Measurements from ENCODE around the gene NUF2.
"Not testable (repeated sequence)": the region's sequence is repeated elsewhere in the genome, so short reads cannot be mapped to it uniquely, and the experiment has no call there.

NUF2 gene

GRCh38 chr1:163296504-163297263 lies 25.1 kb upstream of the NUF2 start:
- TF ChIP-seq TAF1 (IDR thresholded peaks at IDR 0.05; ENCODE audit: low read depth, low read length) (no peak), SPI1 (IDR thresholded peaks at IDR 0.05; ENCODE audit: low read depth, low read length) (no peak), POLR2AphosphoS5 (IDR thresholded peaks at IDR 0.05; ENCODE audit: low read depth, low read length) (no peak), POLR2A (IDR thresholded peaks at IDR 0.05; ENCODE audit: low read depth, low read length) (no peak)
- no peak for DNase-seq (ENCODE audit: insufficient read length, low spot score)
- no peak for FAIRE-seq

GRCh38 chr1:163298365-163298764 lies 23.4 kb upstream of the NUF2 start:
- no peak for FAIRE-seq

DNA sequence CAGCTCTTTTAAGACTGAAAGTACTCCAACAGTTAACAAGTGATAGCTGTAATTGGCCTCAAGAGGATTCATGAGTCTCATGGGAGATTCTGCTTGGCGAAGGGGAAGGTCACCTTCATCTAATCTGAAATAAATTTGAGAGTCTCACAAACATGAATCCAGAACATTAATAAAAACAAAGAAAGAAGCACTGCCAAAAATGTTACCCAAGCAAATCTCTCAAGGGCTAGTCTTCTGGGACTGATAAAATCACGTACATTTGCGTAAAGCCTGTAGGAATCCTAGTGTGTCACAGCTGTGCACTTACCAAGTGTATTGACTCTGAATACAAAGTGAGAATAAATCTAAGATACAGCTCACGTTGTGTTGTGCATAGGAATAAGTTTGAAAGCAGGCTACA lies 21.2 kb upstream of the NUF2 start:
- TF ChIP-seq TAF1 (IDR thresholded peaks at IDR 0.05; ENCODE audit: low read depth, low read length) = no peak
- no peak for TF ChIP-seq POLR2AphosphoS5 (IDR thresholded peaks at IDR 0.05; ENCODE audit: low read depth, low read length)
- no peak for TF ChIP-seq POU2F2 (IDR thresholded peaks at IDR 0.05; ENCODE audit: low read depth, low read length)
- TF ChIP-seq SPI1 (IDR thresholded peaks at IDR 0.05; ENCODE audit: low read depth, low read length) = no peak
- TF ChIP-seq POLR2A (IDR thresholded peaks at IDR 0.05; ENCODE audit: low read depth, low read length) = no peak
- no peak for TF ChIP-seq PAX5 (IDR thresholded peaks at IDR 0.05; ENCODE audit: insufficient read depth, low read length, severe bottlenecking)
- no peak for DNase-seq (ENCODE audit: insufficient read length, low spot score)
- FAIRE-seq = no peak

More at GRCh38 chr1:163298365-163298764, 23.4 kb upstream of the NUF2 start:
- no peak for DNase-seq (ENCODE audit: insufficient read length, low spot score)
- TF ChIP-seq SPI1 (IDR thresholded peaks at IDR 0.05; ENCODE audit: low read depth, low read length) (no peak), POU2F2 (IDR thresholded peaks at IDR 0.05; ENCODE audit: low read depth, low read length) (no peak), TAF1 (IDR thresholded peaks at IDR 0.05; ENCODE audit: low read depth, low read length) (no peak), POLR2AphosphoS5 (IDR thresholded peaks at IDR 0.05; ENCODE audit: low read depth, low read length) (no peak), PAX5 (IDR thresholded peaks at IDR 0.05; ENCODE audit: insufficient read depth, low read length, severe bottlenecking) (no peak), POLR2A (IDR thresholded peaks at IDR 0.05; ENCODE audit: low read depth, low read length) (no peak)

DNA sequence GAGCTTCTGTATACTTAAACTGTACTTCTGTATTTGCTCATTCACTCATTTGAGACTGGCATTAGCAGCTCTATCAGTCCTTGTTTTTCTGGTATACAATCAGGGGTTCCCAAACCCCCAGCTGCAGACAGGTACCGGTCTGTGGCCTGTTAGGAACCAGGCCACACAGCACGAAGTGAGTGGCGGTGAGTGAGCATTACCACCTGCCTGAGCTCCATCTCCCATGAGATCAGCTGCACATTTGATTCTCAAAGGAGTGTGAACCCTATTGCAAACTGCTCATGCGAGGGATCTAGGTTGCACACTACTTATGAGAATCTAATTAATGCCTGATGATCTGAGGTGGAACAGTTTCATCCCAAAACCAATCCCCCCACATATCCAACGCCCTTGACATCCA lies 18.2 kb upstream of the NUF2 start:
- DNase-seq (ENCODE audit: insufficient read length, low spot score) = no peak
- FAIRE-seq = no peak
- no peak for TF ChIP-seq POLR2A (IDR thresholded peaks at IDR 0.05; ENCODE audit: low read depth, low read length)
- TF ChIP-seq PAX5 (IDR thresholded peaks at IDR 0.05; ENCODE audit: insufficient read depth, low read length, severe bottlenecking) = no peak
- TF ChIP-seq SPI1 (IDR thresholded peaks at IDR 0.05; ENCODE audit: low read depth, low read length) = no peak
- TF ChIP-seq TAF1 (IDR thresholded peaks at IDR 0.05; ENCODE audit: low read depth, low read length) = no peak
- TF ChIP-seq POU2F2 (IDR thresholded peaks at IDR 0.05; ENCODE audit: low read depth, low read length) = no peak
- TF ChIP-seq POLR2AphosphoS5 (IDR thresholded peaks at IDR 0.05; ENCODE audit: low read depth, low read length) = no peak

DNA sequence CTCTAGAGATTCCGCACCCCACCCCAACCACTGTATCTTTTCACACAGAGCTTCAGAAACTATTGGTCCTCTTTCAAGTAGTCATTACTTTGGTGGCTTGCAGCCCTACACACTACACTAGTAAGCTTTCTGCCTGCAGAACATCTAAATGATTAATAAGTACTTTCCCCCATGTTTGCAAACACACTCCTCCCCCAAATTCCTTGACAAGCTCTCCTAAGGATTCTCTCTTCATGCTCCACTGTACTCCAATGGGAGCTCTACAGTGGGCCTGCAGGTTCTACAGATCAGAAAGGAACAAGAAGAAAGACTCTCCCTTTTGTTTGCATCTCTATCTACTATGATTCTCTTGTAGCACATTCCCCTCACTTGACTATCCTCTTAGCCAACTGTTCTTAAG lies 16.3 kb upstream of the NUF2 start:
- DNase-seq (ENCODE audit: insufficient read length, low spot score) = no peak
- no peak for TF ChIP-seq PAX5 (IDR thresholded peaks at IDR 0.05; ENCODE audit: insufficient read depth, low read length, severe bottlenecking)
- TF ChIP-seq SPI1 (IDR thresholded peaks at IDR 0.05; ENCODE audit: low read depth, low read length) = no peak
- no peak for TF ChIP-seq POLR2AphosphoS5 (IDR thresholded peaks at IDR 0.05; ENCODE audit: low read depth, low read length)
- TF ChIP-seq POU2F2 (IDR thresholded peaks at IDR 0.05; ENCODE audit: low read depth, low read length) = no peak
- TF ChIP-seq TAF1 (IDR thresholded peaks at IDR 0.05; ENCODE audit: low read depth, low read length) = no peak
- TF ChIP-seq POLR2A (IDR thresholded peaks at IDR 0.05; ENCODE audit: low read depth, low read length) = no peak
- FAIRE-seq = no peak

GRCh38 chr1:163307479-163308171 lies 14.1 kb upstream of the NUF2 start:
- FAIRE-seq (no peak), DNase-seq (ENCODE audit: insufficient read length, low spot score) (no peak)
- TF ChIP-seq POLR2AphosphoS5 (IDR thresholded peaks at IDR 0.05; ENCODE audit: low read depth, low read length) = no peak
- no peak for TF ChIP-seq POU2F2 (IDR thresholded peaks at IDR 0.05; ENCODE audit: low read depth, low read length)
- no peak for TF ChIP-seq SPI1 (IDR thresholded peaks at IDR 0.05; ENCODE audit: low read depth, low read length)
- TF ChIP-seq POLR2A (IDR thresholded peaks at IDR 0.05; ENCODE audit: low read depth, low read length) = no peak
- no peak for TF ChIP-seq PAX5 (IDR thresholded peaks at IDR 0.05; ENCODE audit: insufficient read depth, low read length, severe bottlenecking)
- no peak for TF ChIP-seq TAF1 (IDR thresholded peaks at IDR 0.05; ENCODE audit: low read depth, low read length)

- TF ChIP-seq PAX5 (IDR thresholded peaks at IDR 0.05; ENCODE audit: insufficient read depth, low read length, severe bottlenecking) = no peak
- no peak for TF ChIP-seq POLR2A (IDR thresholded peaks at IDR 0.05; ENCODE audit: low read depth, low read length)
- FAIRE-seq (no peak), DNase-seq (ENCODE audit: insufficient read length, low spot score) (no peak)
These were observed 12.9 kb upstream of the NUF2 start for GRCh38 chr1:163308811-163309210.

DNA sequence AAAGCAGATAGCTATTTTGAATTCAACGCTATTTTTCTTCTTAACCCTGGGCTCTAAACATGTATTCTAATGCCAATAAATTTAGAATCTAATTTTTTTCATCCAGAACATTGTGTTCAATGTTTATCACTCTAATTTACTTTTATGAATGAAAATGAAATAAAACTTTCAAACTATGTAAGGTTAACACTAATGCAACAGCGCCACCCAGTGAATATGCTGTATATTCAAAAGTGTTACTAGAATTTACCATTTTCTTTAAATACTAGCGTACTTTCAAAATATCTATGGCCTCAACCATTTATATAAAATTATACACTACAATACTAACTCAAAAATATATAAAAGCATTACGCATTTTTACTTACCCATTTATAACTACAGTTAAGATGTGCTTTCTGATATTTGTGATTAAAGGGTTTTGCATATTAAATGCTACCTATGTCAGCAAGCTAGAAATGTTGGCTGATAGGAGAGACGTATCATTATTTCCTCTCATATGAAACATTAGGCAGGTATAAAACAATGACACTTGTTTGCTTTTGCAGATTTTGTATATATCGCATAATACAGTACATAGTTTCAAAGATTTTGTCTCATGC lies 5.9 kb upstream of the NUF2 start:
- FAIRE-seq = no peak
- no peak for DNase-seq (ENCODE audit: insufficient read length, low spot score)
- TF ChIP-seq POLR2A (IDR thresholded peaks at IDR 0.05; ENCODE audit: low read depth, low read length) (no peak), PAX5 (IDR thresholded peaks at IDR 0.05; ENCODE audit: insufficient read depth, low read length, severe bottlenecking) (no peak), POLR2AphosphoS5 (IDR thresholded peaks at IDR 0.05; ENCODE audit: low read depth, low read length) (no peak), SPI1 (IDR thresholded peaks at IDR 0.05; ENCODE audit: low read depth, low read length) (no peak), TAF1 (IDR thresholded peaks at IDR 0.05; ENCODE audit: low read depth, low read length) (no peak), POU2F2 (IDR thresholded peaks at IDR 0.05; ENCODE audit: low read depth, low read length) (no peak)

DNA sequence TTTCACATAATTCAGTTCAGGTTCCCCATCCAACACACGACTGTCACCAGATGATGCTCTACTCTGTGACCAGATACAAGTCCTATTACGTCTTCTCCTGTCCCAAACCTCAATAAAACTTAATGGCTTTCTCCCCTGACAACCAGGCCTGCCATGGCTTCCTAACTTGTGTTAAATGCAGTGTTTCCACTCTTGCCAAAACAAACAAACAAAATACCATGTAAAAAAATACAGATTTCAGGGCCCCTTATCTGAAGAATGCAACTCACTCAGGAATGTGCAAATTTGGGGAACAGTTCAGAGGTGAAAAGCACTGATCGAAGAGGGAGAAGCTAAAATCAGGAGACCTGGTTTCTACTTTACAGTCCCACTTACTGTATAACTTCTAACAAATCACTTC lies 863 bp upstream of the NUF2 start:
- FAIRE-seq (no peak), DNase-seq (ENCODE audit: insufficient read length, low spot score) (no peak)
- TF ChIP-seq POLR2AphosphoS5 (IDR thresholded peaks at IDR 0.05; ENCODE audit: low read depth, low read length) (no peak), PAX5 (IDR thresholded peaks at IDR 0.05; ENCODE audit: insufficient read depth, low read length, severe bottlenecking) (no peak), POU2F2 (IDR thresholded peaks at IDR 0.05; ENCODE audit: low read depth, low read length) (no peak), POLR2A (IDR thresholded peaks at IDR 0.05; ENCODE audit: low read depth, low read length) (no peak), SPI1 (IDR thresholded peaks at IDR 0.05; ENCODE audit: low read depth, low read length) (no peak), TAF1 (IDR thresholded peaks at IDR 0.05; ENCODE audit: low read depth, low read length) (no peak)

DNA sequence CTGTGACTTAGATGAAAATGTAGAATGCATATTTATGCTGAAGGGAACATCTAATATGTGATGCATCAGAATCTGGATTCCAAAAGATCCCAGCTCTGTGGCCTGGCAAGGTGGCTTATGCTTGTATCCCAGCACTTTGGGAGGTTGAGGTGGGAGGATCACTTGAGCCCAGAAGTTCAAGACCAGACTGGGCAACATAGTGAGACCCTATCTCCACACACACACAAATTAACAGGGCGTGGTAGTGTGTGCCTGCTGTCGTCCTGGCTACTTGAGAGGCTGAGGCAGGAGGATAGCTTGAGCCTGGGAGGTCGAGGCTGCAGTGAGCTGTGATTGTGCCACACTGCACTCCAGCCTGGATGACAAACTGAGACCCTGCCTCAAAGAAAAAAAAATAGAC lies 1.6 kb downstream of the NUF2 start:
- FAIRE-seq = not testable (repeated sequence)

More for the DNA sequence above, 1.6 kb downstream of the NUF2 start:
- not testable (repeated sequence) for DNase-seq (ENCODE audit: insufficient read length, low spot score)
